ENCODE results near the gene GOLGA8R.
"Not testable (repeated sequence)": the region's sequence is repeated elsewhere in the genome, so short reads cannot be mapped to it uniquely, and the experiment has no call there.

The GOLGA8R gene

DNA sequence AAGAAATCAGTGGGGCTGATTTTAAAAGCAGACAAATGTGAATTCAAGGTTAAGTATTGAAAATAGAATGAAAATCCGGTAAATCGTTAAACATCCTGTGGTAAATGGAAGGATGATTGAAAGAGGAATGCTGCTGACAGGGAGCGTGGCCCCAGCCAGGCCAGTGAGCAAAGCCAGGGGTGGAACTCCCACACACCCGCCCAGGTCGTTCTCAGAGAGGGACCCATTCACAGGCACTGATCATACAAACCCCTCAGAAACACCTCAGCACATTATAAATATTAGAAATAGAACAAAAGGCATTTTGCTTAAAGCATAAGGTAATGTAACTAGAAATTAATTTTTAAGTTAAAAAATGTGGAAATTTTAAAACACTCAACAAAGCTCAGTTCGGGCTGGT is 59.0 kb downstream of the GOLGA8R start:
- H3K36me3 ChIP-seq (ENCODE audit: control insufficient read depth in 1 of 2, insufficient read depth in 2 of 2, low read length in 2 of 2); H3K9me3 ChIP-seq (ENCODE audit: control insufficient read depth in 1 of 2, low read length in 2 of 2): not testable (repeated sequence)

More for the DNA sequence above, 59.0 kb downstream of the GOLGA8R start:
- not testable (repeated sequence) for H3K4me3 ChIP-seq (ENCODE audit: low read depth in 1 of 2, low read length in 2 of 2); H3K4me1 ChIP-seq (ENCODE audit: control insufficient read depth in 1 of 2, insufficient read depth in 2 of 2, low read length in 2 of 2); H3K9ac ChIP-seq (ENCODE audit: low read depth in 1 of 2, low read length in 2 of 2); H3K27me3 ChIP-seq (ENCODE audit: control insufficient read depth in 1 of 2, insufficient read depth in 2 of 2, low read length in 2 of 2); H3K27ac ChIP-seq (ENCODE audit: low read depth, low read length)

All from duodenal mucosa (tissue), 2 donors.